Endothelial cell of umbilical vein (primary cell): ENCODE data around the gene HMGCL.
"Not testable (repeated sequence)": the region's sequence is repeated elsewhere in the genome, so short reads cannot be mapped to it uniquely, and the experiment has no call there.

Experiments
- CTCF ChIP-seq, 2 donors: IDR thresholded peaks; 1 replicate in 1 of 2; 2 replicates in 1 of 2; pipeline ENCODE4 v1.5.1; 2011; ENCODE audit warnings: low read length in 2 of 2, mild to moderate bottlenecking in 2 of 2, moderate library complexity in 2 of 2, control low read depth in 1 of 2, inconsistent platforms in 1 of 2, low read depth in 1 of 2; ENCODE audit not compliant: insufficient read depth in 1 of 2; ENCODE audit errors: extremely low read depth in 1 of 2
- EZH2 ChIP-seq: IDR thresholded peaks from 2 replicates; pipeline ENCODE4 v1.6.1; 2012; ENCODE audit warnings: borderline replicate concordance, low read depth, mild to moderate bottlenecking, moderate library complexity, low read length, inconsistent platforms; ENCODE audit not compliant: severe bottlenecking
- GATA2 ChIP-seq: IDR thresholded peaks from 2 replicates; pipeline ENCODE4 v1.7.0; 2011; ENCODE audit warnings: low read depth, mild to moderate bottlenecking, moderate library complexity, mixed read lengths, low read length; ENCODE audit not compliant: insufficient read length, insufficient read depth
- JUN ChIP-seq: IDR thresholded peaks from 2 replicates; pipeline ENCODE4 v1.6.1; 2011; ENCODE audit warnings: borderline replicate concordance, low read depth; ENCODE audit not compliant: insufficient read length, insufficient read depth
- POLR2A ChIP-seq: IDR thresholded peaks from 2 replicates; pipeline ENCODE4 v1.6.1; 2012; ENCODE audit warnings: low read depth, mild to moderate bottlenecking, control low read depth, low read length
- TF ChIP-seq, protein P1 (sequence below): IDR thresholded peaks from 2 replicates; pipeline ENCODE4 v1.6.1; 2011; ENCODE audit not compliant: insufficient read depth, insufficient read length

- TF ChIP-seq, protein P1, sequence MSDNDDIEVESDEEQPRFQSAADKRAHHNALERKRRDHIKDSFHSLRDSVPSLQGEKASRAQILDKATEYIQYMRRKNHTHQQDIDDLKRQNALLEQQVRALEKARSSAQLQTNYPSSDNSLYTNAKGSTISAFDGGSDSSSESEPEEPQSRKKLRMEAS = not testable (repeated sequence)
- not testable (repeated sequence) for TF ChIP-seq JUN; CTCF (IDR thresholded peaks at IDR 0.05; ENCODE audit: extremely low read depth in 1 of 2, insufficient read depth in 1 of 2, low read depth in 1 of 2, low read length in 2 of 2); POLR2A; EZH2; GATA2
Observed at GRCh38 chr1:23802809-23803342, 22.4 kb downstream of the HMGCL start.
